ENCODE results near the gene SERPINB8.
"Not testable (repeated sequence)": the region's sequence is repeated elsewhere in the genome, so short reads cannot be mapped to it uniquely, and the experiment has no call there.

The SERPINB8 gene

DNA sequence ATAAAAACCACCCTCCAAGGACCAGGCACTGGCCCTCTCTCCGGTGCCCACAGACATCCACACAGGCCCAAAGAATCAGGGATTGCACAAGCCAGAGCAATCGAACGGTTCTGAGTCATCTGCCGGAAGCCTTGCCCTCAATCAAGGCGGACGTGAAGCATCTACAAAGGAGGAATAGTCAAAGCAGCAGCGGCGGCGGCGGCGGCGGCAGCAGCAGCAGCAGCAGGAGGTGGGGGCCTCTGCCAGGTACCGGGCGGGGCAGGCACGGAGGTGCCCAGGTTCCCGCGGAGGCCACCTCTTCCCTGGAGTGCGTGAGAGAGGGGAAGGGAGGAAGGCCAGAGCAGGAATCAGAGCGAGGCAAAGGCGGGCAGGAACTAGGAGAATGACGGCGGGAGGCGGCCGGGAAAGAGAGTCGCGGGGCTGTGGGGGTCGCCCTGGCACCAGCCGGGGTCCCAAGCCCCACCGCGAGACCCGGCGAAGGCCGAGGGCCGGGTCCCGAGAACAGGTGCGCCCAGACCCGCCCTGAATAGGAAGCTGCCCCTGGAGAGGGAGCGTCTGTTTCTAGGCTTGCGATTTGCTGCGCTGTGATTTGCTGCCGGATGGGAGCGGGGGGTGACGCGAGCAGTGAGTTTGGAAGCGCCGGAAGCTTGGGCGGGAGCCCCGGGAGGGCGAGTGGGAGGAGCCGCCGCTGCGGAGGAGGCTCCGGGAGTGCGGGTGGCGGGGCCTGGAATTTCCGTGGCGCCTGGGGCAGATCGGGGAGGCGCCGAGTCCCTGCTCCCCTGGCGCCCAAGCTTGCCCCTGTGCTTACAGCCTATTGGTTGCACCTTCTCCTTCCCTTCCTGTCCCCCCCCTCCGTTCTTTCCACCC, at the start of gene SERPINB8:
Gene SERPINB8, plus strand, starts transcription at position 140 of the 867 bp plus-strand sequence. CDS start 8,228 bp downstream, outside the sequence.
- DNase-seq: peak; percentile 94

DNA sequence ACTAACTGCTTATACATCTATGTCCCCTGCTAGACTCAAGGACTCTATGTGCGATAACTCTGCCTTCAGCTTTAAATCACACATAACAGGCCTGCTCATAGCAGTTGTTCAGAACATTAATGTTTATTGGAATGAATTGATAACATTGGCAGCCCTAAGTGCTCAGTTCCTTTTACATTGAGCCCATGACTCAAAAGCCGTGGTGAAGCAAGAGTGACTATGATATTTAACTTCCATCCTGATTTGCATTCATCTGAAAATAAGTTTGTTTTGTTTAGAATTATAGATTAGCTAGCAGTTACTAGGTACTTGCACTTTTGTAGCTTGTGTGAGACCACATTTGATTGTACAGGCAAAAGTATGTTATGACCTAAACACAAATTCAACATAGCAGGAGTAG, 47.8 kb upstream of the SERPINB8 start:
- no peak for DNase-seq

DNA sequence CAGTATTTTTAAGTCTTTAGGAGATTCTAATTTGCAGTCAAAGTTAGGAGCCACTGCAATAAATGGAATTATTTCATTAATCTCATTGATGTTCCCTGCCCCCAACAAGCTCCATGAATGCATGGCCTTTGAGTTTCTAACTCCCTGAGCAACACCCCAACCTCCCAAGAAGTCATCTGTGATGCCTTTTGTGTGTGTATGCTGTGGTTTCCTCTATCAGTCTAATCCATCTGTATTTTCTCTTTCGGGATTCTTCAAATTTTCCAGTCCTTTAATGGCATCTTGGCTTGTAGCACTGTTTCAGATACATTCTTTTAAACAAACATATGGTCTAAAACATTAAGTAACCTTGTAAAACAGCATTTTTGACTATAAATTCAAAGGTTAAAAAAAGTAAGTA, 45.3 kb upstream of the SERPINB8 start:
- DNase-seq: no peak

- DNase-seq: no peak
Observed at GRCh38 chr18:63928331-63928730, 41.5 kb upstream of the SERPINB8 start.

DNA sequence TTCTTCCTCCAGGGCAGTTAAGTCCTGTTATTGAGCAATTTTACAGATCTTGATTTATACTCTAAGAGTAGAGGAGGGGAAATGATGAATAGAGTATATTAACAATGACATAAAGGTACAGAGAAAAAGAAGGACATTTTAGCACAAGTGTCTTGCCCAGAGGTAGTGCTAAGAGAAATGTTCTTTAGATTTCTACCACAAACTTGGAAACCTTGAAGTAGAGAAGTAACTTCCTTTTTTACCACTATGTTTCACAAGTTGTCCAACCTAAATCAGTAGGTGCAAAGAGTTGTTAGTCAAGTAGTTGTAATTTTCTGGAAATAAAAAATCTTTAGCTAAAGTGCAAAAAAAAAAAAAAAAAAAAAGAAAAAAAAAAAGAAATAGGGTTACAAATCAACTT, 40.5 kb upstream of the SERPINB8 start:
- not testable (repeated sequence) for DNase-seq

GRCh38 chr18:63930773-63931354, 39.0 kb upstream of the SERPINB8 start:
- DNase-seq: no peak

GRCh38 chr18:63936156-63936931, 33.5 kb upstream of the SERPINB8 start:
- peak; percentile 80 for DNase-seq

DNA sequence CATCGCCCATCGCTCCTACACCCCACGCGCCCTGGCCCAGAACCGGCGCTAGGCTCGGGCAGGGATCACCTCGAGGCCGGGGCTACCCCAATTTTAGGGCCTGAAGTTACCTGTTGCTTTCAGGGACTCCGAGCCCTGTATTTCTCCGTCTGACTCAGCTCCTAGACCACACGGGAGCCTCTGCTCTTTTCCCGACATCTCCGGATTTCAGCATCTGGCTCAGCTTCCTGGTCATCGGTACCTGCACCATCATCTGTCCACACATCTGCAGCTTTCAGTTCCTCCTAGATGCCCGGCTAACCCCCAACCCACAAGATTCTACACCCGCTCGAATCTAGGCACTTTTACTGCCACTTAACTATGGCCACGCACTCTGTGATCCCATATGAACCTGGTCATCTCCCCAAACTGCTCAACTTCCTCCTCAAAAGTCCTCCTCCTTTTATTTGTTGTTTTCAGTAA, 32.9 kb upstream of the SERPINB8 start:
- no peak for DNase-seq

DNA sequence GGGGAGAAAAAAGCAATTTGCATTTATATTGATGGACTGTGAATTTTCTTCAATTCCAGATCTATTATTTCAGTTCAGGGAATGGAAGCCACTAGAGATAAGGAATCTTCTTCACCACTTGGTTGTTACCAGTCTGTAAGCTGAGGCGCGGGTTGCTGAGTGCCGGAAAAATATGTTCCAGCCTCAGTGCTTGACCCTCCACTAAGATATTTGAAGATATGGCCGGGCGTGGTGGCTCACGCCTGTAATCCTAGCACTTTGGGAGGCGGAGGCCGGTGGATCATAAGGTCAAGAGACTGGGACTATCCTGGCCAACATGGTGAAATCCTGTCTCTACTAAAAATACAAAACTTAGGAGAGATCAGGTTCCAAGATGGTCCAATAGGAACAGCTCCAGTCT, 29.9 kb upstream of the SERPINB8 start:
- DNase-seq: no peak

- DNase-seq: not testable (repeated sequence)
Observed at GRCh38 chr18:63940543-63941050, 29.3 kb upstream of the SERPINB8 start.

DNA sequence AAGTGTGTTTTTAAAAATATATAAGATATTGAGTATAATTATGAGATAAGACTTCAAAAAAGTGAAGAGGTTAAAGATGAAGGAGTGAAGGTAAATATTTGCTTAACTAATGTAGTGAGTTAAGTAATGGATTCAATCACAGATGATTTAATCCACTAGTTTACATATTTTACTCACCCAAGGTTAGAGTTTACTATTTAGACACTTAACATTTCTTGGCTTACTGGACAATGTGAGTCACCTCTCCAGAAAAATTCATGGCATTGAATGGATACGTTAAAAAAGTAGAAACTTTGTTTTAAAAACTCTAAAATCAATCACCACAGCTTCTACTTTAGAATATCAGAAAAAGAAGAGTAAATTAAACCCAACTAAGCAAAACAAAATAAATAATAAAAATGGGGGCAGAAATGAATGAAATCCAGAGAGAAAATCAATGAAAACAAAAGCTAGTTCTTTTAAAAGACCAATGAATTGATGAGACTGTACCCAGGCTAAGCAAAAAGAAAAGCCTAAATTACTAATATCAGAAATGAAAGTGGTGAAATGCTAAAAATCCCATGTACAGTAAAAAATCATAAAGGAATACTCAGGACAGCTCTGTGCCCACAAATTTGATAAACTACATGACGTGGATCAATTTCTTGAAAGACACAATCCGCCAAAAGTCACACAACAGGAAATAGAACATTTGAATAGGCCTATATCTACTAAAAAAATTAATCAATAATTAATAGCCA, 22.7 kb upstream of the SERPINB8 start:
- no peak for DNase-seq

GRCh38 chr18:63949068-63949737, 20.7 kb upstream of the SERPINB8 start, which contains the start of gene HMSD:
Gene HMSD (plus strand): TSS chr18:63949301. CDS start chr18:63953456, 4,155 bp downstream.
- peak; percentile 74 for DNase-seq

GRCh38 chr18:63951302-63951705, 18.6 kb upstream of the SERPINB8 start:
- no peak for DNase-seq

DNA sequence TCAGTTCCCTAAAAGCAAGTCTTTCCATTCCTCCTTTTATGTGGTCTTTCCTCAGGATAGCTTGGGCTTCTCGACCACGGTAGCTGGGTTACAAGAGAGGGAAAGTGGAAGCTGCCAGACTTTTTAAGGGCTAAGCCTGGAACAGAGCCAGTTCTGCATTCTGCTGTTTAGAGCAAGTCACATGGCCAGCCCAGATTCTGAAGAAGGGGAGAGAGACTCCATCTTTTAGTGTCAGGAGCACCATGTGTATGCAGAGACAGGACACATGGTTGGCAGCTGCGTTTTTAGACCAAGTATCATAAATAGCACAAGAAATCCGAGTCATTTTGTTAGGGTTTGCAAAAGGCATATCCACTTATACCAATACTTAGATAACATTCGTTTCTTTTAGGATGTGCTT, 16.1 kb upstream of the SERPINB8 start:
- DNase-seq: no peak

GRCh38 chr18:63956755-63957154, 13.1 kb upstream of the SERPINB8 start:
- no peak for DNase-seq

GRCh38 chr18:63960891-63961290, 9.0 kb upstream of the SERPINB8 start:
- DNase-seq: no peak

DNA sequence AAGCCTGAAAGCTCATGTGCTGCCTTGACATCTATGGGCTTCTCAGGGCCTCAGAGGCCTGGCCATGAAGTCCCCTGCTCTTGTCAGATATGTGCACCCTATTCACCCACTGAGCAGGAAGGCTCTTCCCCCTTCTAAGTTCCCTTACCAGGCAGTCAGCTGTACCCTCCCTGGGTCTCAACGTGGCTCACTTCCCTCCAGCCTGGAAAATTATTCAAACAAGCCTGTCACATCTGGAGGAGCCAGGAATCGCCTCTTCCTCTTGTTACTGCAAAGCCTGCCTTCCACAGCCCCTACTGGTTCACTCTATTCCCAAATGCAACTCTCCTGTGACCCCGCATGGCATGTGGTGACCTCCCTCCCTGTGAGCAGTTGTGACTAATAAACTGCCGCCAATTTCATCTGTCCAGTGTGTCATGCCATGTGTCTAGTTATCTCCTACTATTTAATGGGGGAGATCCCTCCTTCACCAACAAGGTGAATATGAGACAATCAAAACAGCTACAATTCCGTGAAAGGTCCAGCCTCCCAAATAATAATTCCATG, 8.4 kb upstream of the SERPINB8 start:
- DNase-seq: no peak

GRCh38 chr18:63962137-63962536, 7.7 kb upstream of the SERPINB8 start:
- no peak for DNase-seq

DNA sequence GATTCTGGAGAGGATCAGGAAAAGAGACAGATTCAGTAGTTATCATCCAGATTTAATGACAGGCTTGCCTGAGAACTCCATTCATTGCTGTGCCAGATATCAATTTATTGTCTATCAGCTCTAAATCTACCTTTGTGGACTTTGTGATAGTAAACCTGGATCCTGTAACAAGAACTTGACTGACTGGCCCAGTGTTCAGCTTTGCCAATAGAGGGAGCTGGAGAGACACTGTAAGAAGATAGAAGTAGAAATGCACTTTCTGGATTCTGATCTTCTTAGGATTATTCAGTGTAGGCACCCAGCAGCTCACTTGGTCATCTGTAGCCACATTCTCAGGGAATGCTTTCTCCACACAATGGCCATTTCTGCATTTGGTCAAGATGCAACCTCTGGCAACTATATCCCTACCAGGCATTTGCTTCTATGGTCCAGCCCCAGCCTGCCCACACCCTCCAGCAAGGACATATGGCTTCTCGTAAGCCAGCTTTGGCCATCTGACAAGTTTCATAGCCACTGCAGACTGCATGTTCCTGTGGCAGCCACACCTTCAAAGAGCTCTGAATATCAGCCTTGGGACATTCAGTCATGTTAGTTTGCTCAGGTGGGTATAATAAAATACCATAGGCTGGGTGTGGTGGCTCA, 6.1 kb upstream of the SERPINB8 start:
- peak; percentile 46 for DNase-seq

GRCh38 chr18:63964908-63965307, 5.0 kb upstream of the SERPINB8 start:
- DNase-seq: no peak

Data from midbrain (tissue), 1 donor.